GM18951 (cell line): ENCODE measurements around the gene VPS29.
A peak's percentile ranks its signal among the peaks of the same experiment; 100 is the strongest.
"Not testable (repeated sequence)": the region's sequence is repeated elsewhere in the genome, so short reads cannot be mapped to it uniquely, and the experiment has no call there.

Source experiments
- POLR2A ChIP-seq: IDR thresholded peaks from 4 replicates; pipeline ENCODE4 v1.6.1; 2011; ENCODE audit warnings: mild to moderate bottlenecking; ENCODE audit not compliant: insufficient read length, insufficient read depth; ENCODE audit errors: extremely low read depth
- in situ Hi-C: fragments of 300-500 bp; cut with MboI; formaldehyde crosslinking; loops from one replicate; pipeline ENCODE4 v1.12.0; 2022; ENCODE audit warnings: low sequenced_read_pairs, mixed read lengths, inconsistent platforms; ENCODE audit not compliant: unreplicated experiment

Gene VPS29

DNA sequence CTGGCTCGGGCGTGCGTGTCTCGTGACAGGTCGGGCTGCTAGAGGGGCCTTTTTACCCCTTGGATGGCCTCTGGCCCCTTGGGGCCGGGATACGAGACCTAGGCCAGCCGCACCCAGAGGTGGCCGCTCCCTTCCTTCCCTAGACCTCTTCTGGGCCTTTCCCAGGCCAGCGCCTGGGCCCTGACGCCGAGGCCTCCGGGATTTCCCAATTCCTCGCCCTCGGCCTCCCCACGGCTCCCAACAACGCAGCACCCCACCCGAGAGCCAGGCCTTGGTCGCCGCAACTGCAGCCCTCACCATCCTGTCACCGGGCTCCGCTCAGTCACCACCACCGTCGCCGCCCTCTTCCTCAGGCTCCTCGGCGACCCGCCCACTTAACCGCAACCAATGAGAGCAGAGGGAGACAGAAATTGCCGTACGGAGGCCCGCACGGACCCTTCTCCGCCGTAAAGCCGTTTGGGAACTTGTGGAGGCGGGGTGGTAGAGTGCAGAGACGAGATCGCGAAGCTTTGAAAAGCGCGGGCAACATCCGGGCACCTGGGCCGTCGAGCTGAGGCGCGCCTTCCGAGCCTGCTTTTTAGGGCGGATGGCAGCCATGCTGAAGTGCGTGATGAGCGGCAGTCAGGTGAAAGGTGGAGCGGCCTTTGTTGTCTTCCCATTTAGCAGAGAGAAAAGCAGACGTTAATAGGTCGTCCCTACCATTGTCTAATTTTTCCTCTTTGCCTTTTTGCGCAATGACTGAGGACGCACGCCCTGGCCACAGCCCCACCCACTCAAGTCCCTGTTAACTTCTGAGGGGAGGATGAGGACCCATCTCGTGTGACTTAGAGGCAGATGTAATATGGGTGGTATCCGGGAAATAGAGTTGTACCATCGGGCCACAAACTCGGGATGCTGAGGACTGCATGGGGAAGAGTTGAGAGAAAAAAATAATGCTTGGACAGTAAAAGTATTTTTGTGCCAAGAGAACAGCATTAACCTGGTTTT, at the start of gene VPS29, which contains the start of gene RAD9B:
Gene VPS29 (minus strand): TSS at position 360 of the 987 bp plus-strand sequence. CDS start 60 bp downstream, at position 300.
Gene RAD9B (plus strand): TSS at position 580 of the 987 bp plus-strand sequence. CDS start 7 bp downstream, at position 587.
- in situ Hi-C loops, result no loop called here
- peak; percentile 92 for TF ChIP-seq POLR2A

DNA sequence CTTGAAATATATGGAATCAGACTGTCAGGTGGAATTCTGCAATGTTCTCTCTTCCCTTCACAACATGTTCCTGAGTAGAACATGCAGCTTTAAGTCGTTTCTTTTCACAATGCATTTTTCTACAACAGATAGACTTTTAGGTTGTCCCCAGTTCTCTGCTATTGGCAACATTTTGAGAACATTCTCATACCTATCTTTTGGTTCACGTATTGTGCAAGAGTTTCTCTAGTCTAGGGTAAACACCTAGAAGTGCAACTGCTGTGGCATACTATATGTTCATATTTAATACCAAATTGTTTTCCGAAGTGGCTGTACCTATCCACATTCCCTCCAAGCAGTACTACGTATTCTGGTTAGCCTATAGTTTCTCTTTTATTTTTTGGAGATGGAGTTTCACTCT, 49.1 kb upstream of the VPS29 start:
- TF ChIP-seq POLR2A, result no peak
- in situ Hi-C loops, result no loop called here

DNA sequence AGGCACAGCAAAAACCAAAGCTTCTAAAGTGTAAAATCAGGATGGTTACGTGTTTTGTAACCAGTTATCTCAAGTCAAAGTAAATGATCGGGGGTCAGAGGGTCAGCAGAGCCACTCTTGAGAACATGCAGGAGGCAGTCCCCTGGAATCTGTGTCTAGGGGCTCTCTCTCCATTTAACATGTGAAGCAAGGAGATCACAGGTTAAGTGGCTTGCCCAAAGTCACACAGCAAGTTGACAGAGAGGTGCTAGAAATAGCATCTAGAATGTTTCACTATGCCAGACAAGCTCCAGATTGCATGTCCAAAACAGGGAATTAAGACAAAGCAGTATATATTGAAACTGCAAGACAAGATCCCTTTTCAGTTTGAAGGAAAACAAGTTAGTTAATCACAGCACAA, 47.8 kb upstream of the VPS29 start:
- no peak for TF ChIP-seq POLR2A
- in situ Hi-C loops, result no loop called here

DNA sequence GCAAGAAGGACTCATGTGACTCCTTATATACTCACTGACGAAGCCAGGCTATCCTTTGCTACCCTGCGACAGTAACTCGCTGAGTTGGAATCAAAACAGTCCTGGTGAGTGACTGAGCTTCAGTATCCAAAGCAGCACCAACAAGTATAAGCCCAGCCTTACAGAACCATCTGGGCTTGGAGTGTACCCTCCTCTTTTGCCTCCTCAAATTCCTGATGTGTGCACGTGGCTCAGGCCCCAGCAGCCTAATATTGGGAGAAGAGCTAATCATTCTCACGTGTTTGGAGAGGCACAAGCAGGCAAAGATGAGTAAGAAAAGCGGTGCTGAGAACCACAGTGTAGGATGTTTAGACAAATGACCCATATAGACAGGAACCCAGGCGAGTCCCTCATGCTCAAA, 46.8 kb upstream of the VPS29 start:
- in situ Hi-C loops, result no loop called here
- TF ChIP-seq POLR2A, result no peak

DNA sequence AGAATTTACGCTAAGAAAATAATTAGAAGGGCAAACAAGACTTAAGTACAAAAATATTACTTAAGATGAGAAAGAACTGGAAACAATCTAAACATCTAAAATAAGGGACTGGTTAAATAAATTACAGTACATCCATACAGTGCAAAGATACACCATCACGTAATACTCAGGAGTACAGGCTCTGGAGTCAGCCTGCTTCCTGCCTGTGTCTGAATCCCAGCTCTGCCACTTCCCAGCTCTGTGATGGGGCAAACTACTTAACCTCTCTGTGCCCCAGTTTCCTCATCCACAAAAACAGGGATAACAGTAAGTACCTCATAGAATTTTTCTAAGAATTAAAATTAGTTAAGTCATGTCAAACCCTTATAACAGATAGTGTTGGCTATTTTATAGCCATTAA, 45.2 kb upstream of the VPS29 start:
- in situ Hi-C loops, result no loop called here
- TF ChIP-seq POLR2A, result no peak

DNA sequence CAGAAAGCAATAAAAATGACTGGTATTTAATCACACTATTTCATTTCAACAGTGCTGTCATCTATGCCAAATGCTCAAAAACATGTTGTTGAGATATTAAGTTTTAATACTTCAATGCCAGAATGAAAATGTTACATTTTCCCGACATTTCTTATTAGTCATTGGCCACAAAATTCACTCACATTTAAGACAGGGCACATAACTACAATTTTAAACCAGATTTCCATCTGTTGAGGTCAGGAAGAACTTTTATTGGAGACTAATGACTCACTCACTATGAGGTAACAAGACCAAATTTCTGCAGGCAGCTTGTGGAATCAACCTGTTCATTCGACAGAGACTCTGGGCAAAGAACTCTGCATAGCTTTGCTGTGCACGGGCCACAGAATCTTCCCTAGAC, 44.4 kb upstream of the VPS29 start:
- in situ Hi-C loops, result no loop called here
- TF ChIP-seq POLR2A, result no peak

DNA sequence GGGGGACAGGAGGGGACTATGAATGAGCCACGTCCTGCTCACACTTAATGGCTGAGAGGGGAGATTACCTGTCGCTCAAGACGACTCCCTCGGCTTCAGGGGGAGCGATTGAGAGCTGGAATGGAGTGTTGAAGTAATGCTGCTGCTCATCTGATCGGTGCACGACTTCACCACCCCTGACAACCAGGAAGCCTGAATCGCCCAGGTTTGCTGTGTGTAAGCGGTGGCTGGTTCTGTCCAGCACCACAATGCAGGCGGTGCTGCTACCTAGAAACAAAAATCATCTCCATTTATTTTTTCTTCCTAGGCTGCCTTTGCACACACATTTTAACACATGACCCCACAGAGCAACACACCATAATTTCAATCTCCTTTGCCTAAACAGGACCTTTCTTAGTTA, 43.9 kb upstream of the VPS29 start:
- in situ Hi-C loops, result no loop called here
- TF ChIP-seq POLR2A, result no peak

DNA sequence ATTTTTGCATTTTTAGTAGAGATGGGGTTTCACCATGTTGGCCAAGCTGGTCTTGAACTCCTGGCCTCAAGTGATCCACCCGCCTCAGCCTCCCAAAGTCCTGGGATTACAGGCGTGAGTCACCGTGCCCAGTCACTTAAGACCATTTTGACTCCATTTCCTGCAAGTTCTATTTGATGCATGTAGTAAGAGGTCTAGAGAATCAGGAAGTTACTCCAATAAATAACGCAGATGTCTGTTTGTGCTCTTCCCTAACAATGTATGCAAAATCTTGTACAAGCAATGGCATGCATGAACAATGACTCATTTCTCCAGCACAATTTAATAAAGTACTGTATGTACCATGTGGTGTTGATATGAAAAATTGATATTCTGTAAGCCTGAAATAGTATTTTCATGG, 43.3 kb upstream of the VPS29 start:
- in situ Hi-C loops, result not testable (repeated sequence)

DNA sequence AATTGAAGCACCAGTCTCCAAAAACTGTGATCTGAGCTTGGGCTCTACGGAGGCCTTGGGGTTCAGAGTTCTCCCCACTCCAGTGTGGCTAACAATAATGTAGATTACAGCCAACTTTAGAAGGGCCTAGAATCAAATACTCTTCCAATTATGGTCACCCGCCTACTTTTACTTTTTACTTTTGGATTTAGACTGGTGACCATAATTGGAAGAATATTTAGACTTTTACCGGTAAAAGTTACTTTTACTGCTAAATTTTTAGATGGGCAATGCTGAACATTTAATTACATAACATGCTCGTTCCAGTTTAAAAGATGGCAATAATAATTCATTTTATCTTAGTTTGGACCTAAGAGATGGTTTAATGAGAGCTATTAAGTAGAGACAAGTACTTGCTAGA, 42.1 kb upstream of the VPS29 start:
- in situ Hi-C loops, result no loop called here
- TF ChIP-seq POLR2A, result no peak

DNA sequence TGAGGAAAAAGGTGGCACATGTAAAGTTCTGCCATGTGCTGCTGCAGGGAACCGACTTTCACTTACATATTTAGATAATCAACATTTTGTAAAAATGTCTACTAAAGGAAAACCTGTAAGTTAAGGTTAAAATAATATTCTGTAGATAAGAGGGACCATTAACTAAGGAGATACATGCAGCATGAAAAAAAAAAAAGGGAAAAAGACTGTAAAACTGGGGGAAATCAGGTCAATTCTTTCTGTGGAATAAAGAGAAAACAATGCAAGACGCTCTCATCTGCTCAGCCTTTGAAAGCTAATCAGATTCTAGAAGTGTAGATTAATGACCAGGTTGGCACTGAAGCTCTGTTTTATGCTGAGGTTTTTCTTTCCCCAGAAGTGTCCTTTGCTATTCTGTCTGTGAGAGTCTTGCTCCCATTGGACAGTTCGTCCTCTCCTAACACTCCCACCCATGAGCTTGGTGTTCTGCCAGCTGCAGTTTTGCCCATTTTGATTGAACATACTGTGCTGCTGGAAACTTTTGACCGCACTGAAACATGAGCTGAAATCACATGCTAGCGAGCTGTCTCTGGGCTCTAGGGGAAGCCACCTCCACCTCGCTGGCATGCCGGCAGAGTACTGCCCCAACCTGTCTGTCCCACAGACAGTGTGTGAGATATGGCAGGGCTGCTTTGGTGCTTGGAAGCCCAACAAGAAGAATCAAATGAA, 41.5 kb upstream of the VPS29 start:
- in situ Hi-C loops, result no loop called here
- no peak for TF ChIP-seq POLR2A

DNA sequence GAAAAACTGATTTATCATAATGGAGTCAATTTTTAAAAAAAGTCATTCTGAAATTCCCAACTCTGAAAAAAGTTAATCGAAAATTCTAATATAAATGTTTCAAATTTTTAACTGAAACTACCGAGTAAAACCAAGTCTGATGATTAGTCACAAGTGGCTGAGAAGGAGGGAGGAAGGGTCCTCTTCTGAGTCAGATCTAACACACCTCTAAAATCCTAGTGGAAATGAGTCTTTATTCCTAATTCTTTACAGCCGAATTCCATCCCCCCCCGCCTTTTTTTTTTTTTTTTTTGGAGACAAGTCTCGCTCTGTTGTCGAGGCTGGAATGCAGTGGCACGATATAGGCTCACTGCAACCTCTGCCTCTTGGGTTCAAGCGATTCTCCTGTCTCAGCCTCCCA, 38.1 kb upstream of the VPS29 start:
- in situ Hi-C loops, result no loop called here
- TF ChIP-seq POLR2A, result no peak

DNA sequence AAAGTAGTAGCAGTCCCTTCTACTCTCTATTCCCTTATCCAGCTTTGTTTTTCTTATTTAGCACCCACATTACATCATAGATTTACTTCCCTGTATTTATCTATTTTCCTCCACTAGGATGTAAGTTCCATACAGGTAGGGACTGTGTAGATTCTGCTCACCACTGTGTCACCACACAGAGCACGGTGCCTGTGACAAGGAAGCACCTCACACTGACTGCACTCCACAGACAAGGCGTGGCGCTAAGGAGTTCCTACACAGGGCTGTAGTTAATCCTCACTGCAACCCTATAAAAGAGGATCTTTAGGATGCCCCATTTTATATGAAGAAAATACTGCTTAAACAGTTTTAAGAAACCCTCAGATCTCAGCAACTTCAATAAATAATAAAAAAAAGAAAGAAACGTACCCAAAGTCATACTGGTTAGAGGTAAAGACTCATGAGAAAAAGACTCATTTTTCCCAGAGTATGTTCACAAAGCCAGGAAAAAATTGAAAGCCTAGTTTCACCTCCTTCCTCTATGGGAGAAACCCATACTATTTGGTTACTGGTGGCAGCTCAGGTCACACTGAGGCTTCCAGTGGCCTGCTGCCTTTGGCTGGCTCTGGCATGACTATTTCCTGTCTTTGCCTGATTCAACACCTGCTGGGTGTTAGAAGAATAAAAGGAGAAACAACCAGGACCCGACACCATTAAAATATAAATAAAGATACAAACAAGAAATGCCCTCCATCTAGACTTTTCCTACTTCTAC, 37.1 kb upstream of the VPS29 start:
- TF ChIP-seq POLR2A, result no peak
- in situ Hi-C loops, result no loop called here

DNA sequence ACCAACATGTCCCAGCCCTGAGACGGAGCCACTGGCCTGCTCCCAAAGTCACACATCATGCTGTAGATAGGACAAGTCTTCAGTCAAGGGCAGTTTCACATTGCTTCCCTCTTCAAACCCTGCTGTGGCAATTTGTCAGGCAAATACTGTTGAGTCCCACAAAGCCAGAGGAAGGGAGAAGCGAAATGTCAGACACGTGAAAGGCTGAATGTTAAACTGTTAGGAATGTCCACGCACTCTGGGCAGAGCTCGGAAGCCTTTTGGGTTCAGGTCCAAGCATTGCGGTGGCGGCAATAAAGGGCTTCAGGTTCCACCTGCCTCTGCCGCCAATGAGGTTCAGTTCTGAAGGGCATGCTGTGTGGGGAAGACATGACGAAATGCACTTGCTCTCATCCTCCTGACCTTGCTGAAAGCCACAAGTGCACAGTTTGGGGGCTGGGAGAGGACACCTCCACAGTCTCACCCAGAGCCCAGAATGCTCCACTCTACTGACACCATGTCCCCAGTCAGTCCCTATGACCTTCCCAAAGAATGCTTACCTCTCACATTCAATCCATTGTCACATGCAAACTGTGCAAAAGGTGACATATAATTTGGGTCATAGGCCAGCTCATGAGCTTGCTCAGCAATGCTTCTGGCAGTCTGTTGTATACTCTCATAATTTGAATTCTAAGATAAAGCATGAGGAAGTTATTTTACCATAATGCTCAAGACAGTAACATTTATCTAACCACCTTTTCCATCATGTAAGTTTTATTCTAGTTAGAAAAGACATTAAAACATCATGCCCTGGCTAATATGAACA, 35.9 kb upstream of the VPS29 start:
- in situ Hi-C loops, result no loop called here
- no peak for TF ChIP-seq POLR2A
